SK-N-MC (cell line): ENCODE data around the gene ASB5.

Source experiments
- FOXP2 ChIP-seq: optimal IDR thresholded peaks from 2 replicates; pipeline ENCODE3; 2011; ENCODE audit warnings: mild to moderate bottlenecking, moderate library complexity; ENCODE audit not compliant: insufficient read depth; ENCODE audit errors: extremely low read length, control extremely low read depth
- POLR2AphosphoS5 ChIP-seq: IDR thresholded peaks from 2 replicates; pipeline ENCODE4 v1.6.1; 2012; ENCODE audit warnings: mild to moderate bottlenecking, low read depth, low read length, borderline replicate concordance

DNA sequence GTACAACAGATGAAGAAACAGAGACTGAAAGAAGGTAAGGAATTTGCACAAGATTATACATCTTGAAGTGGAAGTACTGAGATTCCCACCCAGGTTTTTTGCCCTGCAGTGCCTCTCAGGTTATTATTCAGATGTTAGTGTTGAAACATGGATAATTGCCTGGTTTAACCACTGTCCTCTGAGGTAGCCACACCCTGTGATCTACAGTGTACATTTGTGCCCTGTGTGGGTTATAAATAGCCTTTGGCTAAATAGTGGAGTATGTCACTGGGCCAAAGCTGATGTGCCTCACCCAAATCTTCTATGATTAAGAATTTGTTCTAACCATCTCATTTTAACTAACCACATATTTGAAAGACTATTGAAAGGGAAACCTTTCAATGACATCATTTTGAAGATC, 5.4 kb upstream of the ASB5 start:
- TF ChIP-seq FOXP2 (no peak), POLR2AphosphoS5 (no peak)
